Measurements from ENCODE around the gene SMAD6.

- TF ChIP-seq, protein P1, sequence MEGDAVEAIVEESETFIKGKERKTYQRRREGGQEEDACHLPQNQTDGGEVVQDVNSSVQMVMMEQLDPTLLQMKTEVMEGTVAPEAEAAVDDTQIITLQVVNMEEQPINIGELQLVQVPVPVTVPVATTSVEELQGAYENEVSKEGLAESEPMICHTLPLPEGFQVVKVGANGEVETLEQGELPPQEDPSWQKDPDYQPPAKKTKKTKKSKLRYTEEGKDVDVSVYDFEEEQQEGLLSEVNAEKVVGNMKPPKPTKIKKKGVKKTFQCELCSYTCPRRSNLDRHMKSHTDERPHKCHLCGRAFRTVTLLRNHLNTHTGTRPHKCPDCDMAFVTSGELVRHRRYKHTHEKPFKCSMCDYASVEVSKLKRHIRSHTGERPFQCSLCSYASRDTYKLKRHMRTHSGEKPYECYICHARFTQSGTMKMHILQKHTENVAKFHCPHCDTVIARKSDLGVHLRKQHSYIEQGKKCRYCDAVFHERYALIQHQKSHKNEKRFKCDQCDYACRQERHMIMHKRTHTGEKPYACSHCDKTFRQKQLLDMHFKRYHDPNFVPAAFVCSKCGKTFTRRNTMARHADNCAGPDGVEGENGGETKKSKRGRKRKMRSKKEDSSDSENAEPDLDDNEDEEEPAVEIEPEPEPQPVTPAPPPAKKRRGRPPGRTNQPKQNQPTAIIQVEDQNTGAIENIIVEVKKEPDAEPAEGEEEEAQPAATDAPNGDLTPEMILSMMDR (IDR thresholded peaks at IDR 0.05): no peak
- no peak for TF ChIP-seq EP300 (IDR thresholded peaks at IDR 0.05)
Observed at GRCh38 chr15:66741646-66742045, 39.6 kb downstream of the SMAD6 start.
